NCI-H1105 (cell line): ENCODE measurements around the gene OPN4.

Experiments used
- DNase-seq: peaks from one replicate; lab custom pipeline; 2025; lab: John Stamatoyannopoulos, UW

OPN4 gene

DNA sequence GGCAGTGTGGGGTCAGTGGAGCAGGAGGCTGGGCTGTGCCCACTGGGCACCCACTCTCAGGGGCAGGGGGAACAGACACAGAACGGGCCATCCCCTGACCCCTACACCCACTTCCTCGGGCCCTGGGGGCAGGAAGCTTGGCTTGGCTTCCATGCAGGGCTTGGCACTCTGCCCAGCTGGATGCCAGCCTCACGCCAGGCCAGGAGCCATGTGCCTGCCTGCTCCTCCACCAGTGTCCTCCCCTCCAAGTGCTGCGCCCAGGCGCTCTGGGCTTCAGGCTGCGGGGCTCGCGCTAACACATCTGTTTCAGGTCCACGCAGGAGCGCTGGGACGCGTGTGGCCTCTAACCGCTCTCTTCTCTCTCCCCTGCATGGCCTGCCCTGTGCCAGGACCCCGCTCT lies 26.7 kb downstream of the OPN4 start:
- no peak for DNase-seq

DNA sequence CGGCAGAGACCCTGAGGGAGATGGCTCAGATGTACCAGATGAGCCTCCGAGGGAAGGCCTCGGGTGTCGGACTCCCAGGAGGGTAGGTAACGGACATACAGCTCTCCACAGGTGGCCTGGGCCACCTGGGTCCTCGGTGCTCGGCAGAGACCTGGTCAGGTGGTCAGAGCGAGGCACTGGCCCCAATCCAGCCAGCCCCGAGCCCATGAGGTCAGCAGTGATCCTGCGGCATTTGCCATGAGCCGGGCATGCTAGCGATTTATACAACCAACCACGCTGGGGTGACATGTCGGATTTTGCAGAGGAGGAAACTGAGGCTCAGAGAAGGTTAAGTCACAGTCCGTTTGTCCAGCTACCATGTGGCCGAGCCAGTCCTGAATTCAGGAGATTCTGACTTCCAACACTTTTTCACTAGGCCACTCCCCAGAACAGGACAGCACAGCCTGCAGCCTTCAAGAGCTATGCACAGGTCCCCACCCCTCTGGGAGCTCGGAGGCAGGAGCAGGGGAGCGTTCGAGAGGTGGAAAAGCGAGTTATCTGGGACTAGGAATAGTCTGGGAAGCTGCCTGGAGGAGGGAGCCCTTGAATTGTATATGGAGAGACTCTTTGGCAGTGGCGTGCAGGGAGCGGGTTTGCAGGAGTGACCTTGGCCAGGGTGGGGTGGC lies 27.5 kb downstream of the OPN4 start:
- no peak for DNase-seq

DNA sequence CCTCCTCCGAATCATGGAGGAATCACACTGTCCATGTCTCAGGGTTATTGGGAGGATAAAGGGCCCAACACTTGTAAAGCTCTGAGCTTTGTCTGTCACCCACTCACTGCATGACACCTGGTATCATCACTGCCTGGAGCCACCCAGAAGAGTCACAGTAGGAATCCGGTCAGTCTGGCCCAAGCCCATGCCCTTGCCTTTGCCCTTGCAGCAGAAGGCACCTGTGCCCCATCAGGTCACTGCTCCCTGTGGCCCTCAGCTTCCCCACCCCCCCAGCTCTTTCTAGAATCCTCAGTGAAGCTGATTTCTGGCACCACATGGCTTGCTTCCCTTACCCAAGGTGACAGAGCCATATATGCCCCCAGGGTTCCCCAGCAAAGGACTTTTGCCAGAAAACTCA lies 28.3 kb downstream of the OPN4 start:
- DNase-seq, result no peak

DNA sequence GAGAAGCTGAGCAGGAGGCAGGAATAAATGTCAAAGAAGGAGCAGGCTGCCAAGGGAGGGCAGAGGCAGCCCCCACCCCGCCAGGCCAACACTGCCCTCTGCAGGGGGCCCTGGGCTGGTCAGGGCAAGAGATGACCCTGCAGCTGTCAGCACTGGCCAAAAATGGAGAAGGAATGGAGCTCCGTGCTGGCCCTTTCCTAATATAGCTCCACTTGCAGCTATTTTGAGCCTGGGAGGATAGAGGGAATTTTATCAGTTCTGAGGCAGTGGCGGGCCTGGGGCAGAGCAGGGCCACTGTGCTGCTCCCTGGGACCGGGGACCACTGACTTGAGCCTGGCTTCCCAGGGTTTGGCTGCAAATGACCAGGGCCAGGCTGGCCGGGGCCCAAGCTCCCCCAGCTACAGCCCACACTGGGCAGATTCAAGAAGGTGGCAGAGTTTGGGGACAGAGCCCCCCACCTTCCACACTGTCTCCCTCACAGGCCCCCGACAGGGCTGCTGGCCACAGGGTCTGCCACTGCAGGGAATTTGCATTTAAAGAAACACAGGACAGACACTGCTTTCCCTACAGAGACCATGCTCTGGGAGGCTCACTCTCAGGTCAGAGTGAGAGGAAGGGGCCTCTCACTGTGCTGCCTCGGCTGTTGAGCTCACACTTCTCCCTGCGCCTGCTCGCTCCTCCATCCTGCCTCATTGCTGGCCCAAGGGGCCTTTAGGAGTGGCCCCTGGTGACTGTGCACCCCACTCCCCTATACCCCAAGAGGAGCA lies 30.2 kb downstream of the OPN4 start:
- no peak for DNase-seq

DNA sequence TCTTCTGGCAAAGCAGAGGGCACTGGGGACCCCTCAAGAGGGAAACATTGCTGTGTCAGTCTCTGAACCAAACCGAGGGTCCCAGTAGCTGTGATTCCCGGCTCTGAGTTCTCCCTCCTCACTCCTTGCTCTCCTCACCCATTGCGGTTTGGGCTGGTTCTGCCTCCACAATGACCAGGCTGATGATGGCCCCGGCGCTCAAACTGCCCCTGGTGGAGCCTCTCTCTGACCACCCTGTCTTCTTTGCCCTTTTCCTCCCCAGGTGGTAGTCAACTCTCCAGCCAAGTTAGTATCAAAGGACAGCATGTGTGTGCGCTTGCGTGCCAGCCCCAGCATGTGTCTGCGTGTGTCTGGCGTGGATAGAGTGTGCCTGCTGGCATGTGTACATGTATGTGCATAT lies 31.1 kb downstream of the OPN4 start:
- no peak for DNase-seq

DNA sequence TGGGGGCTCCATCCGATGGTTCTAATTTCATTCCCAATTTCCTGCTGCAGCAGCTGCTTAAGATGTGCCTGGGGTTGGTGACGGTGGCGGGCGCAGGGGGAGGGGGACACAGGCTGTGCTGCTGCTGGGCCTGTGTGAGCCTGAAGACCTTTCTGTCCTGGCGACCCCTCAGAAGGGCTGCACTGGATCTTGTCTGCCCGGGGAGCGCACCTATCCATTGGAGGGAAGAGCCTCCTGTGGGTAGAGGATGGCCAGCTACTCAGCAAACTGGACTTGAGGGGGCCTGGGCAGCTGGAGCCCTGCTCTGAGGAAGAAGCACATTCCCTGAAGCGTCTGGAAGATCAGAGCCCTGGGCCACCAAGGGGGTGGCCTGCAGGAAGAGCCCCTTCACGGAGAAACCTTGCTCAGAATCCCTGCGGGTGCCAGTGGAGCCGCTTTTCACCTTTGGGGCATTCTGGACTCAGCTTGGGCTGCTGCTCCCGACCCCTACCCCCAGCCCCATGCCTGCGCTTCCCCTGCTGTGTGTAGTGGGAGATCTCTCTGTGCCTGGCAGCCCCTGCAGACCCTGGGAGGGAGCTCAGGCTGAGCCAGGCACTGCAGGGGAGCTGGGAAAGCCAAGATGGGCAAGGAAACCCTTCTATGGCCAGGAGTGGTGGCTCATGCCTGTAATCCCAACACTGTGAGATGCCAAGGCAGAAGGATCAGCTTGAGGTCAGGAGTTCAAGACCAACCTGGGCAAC lies 31.7 kb downstream of the OPN4 start:
- DNase-seq, result no peak

DNA sequence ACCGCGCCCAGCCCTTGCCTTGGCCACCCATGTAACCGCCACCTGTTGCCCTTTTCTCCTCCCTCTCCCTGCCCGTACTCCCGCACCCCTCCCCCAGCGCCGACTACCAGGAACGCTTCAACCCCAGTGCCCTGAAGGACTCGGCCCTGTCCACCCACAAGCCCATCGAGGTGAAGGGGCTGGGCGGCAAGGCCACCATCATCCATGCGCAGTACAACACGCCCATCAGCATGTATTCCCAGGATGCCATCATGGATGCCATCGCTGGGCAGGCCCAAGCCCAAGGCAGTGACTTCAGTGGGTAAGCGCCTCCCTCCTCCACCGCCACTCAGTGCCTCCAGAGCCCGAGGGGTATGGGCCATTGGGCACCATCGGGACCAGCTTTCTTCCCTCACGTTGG lies 32.6 kb downstream of the OPN4 start:
- DNase-seq, result no peak

DNA sequence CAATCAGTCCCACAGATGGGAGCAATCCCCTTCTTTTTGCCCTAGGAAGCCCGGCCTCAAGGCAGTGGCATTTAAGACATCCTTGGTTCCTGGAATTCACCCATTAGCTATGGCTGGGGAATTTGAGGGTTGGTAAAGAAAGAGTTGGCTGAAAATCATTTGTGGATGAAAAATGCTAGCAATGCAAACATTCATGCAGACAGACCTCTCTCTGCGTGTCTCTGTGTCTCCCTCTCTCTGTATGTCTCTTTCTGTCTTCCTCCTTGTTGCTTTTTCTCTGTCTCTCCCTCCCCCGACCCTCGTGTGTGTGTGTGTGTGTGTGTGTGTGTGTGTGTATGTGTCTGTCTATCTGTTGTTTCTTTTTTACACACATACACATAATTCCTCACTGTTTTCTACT lies 33.4 kb downstream of the OPN4 start:
- no peak for DNase-seq

DNA sequence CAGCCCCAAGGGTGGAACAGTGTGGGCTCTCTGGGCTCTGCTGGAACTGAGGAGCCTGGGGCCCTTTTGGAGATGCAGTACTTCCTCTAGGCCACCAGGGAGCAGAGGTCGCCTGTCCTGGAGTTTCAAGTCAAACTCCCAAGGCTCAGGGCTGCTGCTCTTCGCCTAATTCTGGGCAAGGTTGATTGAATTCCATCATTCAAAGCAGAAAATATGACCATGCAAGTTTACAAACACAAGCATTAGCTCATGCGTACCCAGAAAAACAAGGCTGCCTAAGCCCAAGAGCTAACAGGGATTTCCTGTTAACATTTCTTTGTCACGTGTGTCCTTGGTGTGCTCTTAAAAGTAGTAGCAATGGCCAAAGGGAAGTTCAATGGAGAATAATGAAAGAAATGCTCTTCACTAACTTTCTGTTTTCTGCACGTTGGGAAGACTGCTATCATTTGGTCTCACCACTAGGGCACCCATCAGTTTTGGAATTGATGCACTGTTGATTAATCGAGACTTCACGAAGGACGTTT lies 34.1 kb downstream of the OPN4 start:
- no peak for DNase-seq

DNA sequence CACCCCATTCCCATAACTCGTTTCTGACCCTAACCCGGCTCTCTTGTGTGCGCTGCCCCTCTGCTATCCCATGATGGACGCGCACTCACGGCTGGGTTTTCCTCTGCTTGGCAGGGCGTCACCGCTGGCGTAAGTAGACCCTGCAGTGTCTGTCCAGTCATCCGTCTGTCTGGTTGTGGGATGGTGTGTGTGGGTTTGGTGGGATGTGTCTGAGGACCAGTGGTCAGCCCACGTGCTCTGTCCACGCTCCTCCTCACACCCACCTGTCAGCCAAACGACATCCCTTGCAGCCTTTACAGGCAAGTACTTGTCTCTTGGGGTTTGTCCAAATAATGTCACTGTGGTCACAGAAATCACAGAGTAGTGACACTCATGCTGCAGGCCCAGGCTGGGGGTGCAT lies 34.8 kb downstream of the OPN4 start:
- no peak for DNase-seq

DNA sequence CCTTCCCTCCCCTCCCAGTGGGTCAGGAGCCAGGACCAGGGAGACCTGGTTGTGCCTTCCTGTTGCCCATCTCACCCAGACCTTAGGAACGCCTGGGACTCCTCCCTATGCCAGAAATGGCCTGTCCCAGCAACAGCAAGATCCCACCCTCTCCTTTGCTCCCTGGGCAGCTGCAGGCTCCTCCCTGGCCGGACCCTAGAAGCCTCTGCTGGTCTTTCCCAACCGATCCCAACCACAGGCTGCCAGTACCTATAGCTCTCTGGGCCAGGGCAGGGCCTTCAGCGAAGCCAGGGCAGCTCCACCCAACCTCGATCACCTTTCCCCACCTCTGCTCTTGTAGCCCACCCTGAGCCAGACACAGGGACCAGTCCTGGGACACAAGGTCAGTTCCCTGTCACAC lies 35.9 kb downstream of the OPN4 start:
- no peak for DNase-seq

DNA sequence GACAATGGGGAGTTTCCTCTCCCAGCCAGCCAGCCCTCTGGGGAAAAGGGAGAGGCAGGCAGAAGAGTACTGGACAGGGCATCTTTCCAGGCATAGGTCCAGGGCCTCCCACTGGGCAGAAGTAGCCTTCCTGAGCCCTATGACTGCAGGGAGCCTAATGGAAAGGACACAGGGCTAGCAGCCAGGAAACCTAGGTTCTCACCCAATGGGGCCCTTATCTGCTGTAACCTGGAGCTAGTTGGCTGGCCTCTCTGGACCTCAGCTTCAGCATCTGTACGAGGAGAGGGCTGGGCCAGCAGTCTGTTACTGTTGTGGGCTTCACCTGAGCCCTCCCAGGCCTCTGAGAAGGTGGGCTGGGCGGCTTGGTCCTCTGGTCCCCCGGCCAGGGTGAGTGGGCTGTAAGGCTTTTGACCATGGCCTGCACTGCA lies 36.3 kb downstream of the OPN4 start:
- no peak for DNase-seq

DNA sequence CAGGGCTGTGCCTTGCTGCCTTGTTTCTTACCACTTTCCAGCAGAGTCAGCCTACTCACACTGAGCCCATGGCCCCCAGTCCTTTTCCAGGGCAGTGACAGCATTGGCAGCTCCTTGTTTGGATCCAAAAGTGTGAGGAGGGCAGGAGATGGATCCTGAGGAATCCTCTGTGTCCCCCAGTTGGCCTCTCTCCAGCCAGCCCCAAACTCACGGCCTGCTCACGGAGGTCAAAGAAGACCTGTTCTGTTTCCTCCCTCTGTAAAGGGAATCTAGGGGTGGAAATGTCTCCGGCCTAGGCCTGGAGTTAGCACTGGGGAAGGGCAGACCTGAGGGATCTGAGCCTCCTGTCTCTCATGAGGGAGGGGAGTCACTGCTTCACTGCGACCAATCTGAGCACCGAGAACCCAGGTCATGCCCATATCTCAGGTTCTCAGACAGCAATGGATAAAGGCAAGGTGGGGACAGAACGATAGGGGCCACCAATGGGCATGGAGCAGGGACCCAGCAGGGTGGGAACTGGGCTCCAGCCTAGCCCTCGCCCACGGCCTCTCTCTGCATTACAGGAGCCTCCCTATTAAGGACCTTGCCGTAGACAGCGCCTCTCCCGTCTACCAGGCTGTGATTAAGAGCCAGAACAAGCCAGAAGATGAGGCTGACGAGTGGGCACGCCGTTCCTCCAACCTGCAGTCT lies 37.1 kb downstream of the OPN4 start:
- no peak for DNase-seq

DNA sequence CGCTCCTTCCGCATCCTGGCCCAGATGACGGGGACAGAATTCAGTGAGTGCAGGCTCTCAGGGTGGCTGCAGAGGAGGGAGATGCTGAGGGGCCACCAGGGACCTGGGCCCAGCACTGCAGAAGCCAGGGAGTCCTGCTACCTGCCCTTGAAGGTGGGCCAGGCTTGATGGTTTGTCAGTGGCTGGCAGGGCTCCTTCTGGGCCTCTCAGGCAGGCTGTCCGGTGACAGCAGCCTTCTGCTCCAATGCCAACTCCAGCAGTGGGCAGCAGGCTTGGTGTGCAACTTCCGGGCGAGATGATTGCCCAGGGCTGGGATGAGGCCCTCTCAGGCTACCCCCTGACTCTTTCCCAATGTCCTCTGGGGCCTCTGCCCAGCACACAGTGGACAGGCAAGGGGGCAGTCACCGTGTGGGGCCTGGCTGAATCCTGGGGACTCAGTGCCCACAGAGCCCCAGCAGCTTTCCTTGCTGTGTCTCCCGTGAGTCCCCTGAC lies 37.7 kb downstream of the OPN4 start:
- DNase-seq, result no peak

DNA sequence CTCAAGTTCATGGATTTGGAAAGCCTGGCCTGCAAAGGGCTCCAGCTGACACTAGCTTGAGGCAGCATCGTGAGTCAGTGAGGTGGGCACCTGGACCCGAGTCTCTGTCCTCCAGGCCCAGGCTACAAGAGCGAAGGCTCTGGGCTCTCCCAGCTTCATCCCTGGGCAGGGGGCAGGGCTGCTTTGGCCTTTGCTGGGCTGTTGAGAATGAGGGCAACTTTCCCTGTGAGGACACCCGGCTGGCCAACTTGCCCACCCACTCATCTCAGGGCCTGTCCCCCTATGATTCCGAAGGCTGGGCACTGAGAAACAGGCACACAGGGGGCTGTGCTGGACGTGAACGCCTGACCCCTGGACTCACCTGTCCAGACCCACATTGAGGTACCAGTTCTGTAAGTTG lies 38.3 kb downstream of the OPN4 start:
- no peak for DNase-seq

DNA sequence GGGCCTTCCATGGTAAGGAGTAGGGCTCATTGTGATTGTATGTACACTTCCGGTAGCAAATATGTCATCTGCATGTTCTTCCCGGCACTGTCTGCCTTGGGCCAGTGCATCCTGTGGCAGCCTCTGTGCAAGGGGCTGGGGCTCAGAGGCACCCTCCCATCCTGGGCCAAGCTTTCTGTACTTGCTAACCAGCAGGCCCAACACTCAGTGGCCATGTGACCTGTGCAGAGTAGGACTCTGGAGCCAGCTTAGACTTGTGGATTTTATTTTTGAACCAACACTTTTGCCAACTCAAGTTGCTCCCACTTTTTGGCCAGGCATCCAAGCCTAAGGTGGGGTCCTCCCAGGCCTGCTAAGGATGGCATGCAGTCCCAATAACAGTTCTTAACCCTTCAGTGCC lies 38.9 kb downstream of the OPN4 start:
- DNase-seq, result no peak

DNA sequence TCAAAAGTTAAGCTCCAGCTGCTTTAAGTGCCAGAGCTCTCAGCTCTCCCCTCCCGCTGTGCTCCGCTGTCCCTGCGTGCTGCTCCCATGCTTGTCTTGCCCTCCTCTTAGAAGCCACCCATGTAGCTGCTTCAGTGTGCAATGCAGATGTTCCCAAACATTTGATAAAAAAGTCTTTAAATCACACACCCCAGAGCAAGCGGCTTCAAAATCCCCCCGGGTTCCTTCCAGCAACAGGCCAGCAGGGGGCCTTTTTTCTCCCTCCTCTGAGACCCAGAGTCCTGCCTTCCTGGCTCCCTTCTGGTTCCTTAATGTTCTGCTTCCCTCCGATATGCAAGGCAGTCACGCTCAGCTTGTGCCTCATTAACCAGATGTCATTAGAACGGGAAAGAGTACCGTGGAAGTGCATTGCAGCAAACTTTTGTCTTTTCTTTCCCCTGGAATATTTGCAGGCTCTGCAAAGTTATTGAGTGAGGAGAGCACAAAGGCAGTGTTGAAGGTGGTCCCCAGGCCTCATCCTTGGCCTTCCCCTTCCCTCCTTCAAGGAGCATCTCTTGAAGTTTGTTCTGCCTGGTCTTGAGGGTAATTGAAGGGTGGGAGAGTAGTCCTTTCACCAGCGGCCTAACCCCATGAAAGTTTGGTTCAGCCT lies 39.5 kb downstream of the OPN4 start:
- DNase-seq, result no peak

DNA sequence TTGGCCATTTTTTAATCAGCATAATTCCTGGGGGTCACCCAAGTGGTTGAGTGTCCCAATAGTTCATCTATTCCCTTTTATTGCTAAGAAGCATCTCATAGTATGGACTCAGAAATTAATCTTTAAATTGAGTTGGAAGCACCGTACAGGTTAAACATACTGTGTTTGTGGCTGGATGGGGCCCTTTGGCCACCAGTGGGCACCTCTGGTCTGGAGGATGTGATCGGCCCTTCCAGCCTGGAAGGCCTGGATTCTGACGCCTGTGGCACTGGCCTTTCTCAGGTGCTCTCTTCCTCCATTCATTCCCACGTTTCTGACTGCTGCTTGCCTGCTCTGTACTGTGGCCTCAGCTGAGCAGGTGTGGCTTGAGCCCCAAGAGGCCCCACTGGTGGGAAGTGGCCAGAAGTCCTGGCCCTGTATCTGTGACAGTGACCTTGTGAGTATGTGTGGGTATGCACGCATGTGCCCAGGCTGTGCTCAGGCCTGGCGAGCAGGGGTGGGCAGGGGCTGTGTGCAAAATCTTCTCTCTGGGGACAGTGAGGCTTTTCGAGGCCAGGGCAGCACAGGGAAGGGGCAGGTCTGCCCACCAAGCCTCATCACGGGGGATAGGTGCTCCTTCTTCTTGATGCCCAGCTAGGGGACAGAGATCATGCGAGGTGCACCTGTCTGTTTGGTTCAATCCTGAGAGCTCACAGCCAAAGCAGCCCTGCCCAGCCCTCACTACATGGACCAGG lies 44.0 kb downstream of the OPN4 start:
- no peak for DNase-seq

DNA sequence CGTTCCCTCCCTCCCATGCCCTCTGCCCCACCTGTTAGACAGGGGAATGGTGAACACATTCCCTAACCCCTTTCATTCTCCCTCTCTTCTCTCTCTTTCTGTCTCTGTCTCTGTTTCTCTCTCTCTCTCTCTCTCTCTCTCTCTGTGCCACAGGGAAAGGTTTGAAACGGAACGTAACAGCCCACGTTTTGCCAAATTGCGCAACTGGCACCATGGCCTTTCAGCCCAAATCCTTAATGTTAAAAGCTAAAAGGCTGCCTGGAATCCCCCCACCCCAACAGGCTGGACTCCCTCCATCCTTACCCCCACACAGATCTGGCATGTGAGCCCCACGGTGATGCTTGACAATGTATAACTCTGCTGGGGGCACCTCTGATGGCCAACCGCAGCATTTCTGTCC lies 44.8 kb downstream of the OPN4 start:
- DNase-seq, result no peak

DNA sequence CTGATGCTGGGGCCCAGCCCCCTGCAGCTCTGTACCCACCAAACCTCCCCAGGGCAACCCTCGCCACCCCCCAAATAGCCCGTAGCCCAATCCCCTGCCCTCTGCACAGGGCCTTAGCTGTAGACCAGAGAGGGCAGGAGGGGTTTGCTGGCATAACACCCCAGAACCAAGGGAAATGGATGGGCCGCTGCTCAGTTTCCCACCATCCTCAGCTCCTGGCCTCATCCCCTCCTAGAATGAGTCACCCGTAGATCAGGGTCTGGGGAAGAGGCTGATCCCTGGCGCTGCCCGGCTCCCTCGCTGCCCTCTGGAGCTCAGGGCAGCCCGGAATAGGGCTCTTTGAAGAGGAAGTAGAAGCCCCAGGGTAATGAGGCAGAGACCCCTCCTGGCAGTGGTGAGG lies 45.2 kb downstream of the OPN4 start:
- no peak for DNase-seq
